EH (cell line): Measurements from ENCODE around the gene RABGGTB.
"Not testable (repeated sequence)": the region's sequence is repeated elsewhere in the genome, so short reads cannot be mapped to it uniquely, and the experiment has no call there.

ENCODE experiments used
- DNase-seq: peaks from one replicate; pipeline ENCODE4 v3.0.0-alpha.2; 2015; ENCODE audit warnings: low read depth

Gene RABGGTB

DNA sequence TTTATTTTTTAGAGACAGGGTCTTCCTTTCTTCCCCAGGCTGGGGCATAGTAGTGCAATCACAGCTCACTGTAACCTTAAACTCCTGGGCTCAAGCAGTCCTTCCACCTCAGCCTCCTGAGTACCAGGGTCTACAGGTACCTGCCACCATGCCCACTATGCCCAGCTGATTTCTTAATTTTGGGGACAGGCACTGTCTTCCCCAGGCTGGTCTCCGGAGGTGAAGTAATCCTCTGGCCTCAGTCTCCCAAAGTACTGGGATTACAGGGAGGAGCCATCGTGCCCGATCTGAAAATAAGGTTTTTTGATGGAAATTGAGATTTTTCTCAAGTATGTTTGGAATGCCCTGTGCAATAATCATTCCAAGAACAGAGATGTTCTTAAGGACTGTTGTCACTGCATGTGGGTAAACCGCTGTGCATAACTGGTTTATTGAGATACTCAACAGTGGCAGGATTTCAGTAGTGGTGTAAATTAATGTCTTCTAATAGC lies 9.7 kb downstream of the RABGGTB start:
- peak; percentile 13 for DNase-seq

DNA sequence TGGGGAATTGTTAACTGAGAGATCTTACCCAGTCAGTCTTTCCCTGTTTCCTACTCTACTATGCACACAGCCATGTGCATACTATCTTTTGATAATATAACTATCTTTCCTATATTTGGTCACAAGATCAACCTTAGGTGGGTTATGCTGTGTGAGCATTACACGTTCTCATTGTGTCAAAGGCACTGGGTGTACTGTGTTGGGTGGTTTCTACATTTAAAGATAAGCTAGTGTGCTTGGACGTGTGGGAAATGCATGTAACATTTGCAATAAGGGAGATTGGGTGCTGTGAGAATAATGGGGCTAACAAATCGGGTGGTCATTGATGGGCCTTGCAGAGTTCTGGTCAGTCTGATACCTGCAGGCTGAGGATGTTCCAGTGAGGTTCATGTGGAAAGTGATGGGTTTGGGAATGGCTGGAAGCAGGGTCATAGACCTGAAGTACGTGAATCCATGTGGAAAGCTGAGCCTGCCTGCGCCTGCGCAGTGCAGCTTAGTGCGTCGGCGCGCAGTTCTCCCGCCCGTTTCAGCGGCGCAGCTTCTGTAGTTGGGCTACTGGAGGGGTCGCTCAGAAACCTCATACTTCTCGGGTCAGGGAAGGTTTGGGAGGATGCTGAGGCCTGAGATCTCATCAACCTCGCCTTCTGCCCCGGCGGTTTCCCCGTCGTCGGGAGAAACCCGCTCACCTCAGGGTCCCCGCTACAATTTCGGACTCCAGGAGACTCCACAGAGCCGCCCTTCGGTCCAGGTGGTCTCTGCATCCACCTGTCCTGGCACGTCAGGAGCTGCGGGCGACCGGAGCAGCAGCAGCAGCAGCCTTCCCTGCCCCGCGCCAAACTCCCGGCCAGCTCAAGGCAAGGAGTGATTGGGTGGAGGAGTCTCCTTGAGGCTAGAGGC lies 10.6 kb downstream of the RABGGTB start, which contains the start of gene MSH4:
TSS of gene MSH4 (plus strand) at position 507 of the 897 bp plus-strand sequence. CDS start at position 611, 104 bp downstream.
- DNase-seq: peak; percentile 18

DNA sequence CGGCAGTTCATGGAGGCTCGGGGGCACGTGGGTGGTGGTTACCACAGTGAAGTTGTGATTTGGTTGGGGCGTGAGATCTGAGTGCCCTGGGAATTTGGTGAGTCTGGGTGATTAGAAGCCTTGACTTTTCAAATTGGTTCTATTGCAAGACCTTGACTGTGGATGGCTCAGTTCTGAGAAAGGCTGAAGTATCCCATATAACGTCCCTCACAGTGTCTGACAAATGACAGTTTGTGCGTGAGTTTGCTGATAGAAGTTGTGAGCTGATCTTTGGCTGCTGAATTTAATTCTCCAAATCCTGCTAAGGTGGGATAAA lies 11.2 kb downstream of the RABGGTB start:
- DNase-seq: no peak

DNA sequence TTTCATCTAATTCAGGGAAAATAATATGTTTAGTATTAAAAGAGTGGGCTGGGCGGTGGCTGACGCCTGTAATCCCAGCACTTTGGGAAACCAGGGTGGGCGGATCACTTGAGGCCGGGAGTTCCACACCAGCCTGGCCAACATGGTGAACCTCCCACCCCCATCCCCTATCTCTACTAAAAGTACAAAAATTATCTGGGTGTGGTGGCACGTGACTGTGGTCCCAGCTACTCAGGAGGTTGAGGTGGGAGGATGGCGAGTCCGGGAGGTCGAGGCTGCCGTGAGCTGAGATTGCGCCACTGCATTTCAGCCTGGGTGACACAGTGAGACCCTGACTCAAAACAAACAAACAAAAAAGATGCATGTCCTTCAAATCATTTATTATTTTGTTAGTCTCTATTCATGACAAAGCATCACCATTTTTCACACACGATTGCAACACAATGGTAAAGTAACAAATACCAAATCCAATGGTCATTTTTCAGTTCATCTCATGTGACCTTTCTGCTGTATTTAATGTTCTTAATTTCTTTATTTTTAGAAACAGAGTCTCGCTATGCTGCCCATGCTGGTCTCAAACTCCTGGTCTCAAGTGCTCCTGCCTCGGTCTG lies 11.7 kb downstream of the RABGGTB start:
- DNase-seq: peak; percentile 23

DNA sequence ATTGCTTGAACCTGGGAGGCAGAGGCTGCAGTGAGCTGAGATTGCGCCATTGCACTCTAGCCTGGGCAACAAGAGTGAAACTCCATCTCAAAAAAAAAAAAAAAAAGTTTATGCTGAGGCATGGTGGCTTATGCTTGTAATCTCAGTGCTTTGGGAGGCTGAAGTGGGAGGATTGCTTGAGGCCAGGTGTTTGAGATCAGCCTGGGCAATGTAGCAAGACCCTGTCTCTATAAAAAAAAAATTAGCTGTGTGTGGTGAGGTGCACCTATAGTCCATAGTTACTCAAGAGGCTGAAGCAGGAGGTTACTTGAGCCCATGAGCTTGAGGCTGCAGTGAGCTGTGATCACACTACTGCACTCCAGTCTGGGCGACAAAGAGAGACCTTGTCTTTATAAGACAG lies 15.4 kb downstream of the RABGGTB start:
- not testable (repeated sequence) for DNase-seq

DNA sequence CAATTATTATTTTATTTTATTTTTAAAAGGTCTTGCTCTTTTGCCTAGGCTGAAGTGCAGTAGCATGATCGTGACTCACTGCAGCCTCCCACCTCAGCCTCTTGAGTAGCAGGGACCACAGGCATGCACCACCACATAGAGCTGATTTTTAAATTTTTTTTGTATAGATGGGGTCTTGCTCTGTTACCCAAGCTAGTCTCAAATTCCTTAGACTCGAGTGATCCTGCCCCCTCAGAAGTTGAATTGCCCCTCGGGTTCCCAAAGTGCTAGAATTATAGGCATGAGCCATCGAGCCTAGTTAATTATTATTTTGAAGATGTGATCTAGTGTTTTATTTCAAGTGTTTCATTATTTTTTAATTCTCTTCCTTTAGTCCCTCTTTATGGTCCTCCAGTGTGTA lies 22.9 kb downstream of the RABGGTB start:
- DNase-seq: no peak

DNA sequence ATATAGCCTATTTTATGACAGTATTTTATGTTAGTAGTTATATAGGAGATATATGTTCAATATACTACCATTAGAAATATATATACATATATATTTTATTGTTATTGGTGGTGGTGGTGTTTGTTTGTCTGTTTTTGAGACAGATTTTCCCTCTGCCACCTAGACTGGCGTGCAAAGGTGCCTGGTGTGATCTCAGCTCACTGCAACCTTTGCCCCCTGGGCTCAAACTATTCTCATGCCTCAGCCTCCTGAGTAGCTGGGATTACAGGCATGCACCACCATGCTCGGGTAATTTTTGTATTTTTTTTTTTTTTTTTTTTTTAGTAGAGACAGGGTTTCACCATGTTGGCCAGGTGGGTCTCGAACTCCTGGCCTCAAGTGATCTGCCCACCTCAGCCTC lies 24.1 kb downstream of the RABGGTB start:
- DNase-seq: not testable (repeated sequence)

DNA sequence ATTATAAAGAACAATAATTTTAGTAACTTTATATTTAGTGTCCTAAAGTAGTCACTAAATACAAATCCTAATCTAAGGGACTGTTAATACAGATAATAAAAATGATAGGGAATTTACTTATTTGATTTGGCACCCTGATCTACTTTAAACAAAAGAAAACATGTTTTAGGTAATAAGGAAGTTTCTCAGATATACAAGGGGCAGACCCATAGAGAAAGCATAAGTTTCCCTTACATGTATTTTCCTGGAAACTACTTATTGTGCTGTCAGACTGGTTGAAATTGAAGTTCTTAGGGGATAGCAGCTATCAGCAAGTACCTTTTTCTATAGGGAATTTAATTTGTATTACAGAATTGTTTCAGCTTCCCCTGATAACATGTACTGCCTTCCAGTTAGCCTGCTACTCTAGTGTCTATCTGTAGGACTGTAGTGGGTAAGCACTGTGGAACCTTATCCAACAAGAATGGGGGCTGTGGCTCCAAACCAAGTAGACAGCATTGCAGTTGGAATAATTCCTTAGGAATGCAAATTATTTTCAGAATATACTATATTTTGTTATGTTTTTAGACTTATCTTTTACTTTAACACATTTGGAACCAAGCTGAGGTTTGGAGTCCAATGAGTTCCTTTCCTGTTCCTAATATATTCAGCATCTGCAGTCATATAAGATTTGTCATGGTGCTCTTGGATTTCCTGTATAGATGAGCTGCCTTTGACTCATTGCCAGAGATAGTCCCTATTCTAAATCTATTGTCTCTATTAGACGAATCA lies 25.3 kb downstream of the RABGGTB start:
- peak; percentile 70 for DNase-seq

DNA sequence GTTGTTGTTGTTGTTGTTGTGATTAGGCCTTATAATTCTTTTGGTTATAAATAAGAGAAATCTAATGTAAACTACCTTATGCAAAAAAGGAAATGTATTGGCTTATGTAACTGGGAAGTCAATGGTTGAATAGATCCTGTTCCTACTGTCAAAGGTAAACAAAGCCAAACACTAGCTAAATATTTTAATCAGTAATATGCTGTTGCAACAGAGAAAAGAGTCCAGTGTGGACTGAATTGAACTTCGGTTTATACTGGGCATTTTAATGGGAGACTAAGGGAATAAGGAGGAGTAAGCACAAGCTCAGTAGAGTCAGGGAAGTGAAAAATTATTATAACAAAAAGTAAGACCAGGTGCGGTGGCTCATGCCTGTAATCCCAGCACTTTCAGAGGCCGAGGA lies 26.0 kb downstream of the RABGGTB start:
- DNase-seq: no peak

DNA sequence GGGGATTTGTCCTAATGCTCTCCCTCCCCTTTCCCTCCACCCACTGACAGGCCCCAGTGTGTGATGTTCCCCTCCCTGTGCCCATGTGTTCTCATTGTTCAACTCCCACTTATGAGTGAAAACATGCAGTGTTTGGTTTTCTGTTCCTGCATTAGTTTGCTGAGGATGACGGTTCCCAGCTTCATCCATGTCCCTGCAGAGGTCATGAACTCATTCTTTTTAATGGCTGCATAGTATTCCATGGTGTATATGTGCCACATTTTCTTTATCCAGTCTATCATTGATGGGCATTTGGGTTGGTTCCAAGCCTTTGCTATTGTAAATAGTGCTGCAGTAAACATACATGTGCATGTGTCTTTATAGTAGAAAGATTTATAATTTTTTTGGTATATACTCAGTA lies 37.5 kb downstream of the RABGGTB start:
- DNase-seq: not testable (repeated sequence)

DNA sequence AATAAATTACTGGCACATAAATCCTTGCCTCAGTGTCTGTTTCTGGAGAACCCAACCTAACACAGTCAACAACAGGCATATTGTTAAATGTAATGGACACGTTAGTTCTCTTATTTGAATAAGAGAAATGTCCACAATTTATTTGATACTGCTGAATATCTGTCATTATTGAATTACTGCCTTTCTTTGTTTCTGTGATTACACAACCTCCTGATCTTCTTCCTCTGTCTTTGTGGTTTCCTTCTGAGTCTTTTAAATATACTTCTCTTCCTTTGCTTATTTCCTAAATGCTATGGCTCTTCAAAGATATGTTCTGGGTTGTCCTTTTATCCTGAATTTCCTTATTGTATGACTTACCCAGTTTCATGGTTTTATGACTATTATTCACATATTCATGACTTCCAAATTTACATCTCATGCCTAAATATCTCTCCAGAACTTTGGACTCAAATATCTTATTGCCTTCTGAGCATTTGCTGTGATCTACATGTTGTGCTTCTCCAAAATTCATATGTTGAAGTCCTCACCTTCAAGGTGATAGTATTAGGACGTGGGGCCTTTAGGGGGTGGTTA lies 50.6 kb downstream of the RABGGTB start:
- no peak for DNase-seq

DNA sequence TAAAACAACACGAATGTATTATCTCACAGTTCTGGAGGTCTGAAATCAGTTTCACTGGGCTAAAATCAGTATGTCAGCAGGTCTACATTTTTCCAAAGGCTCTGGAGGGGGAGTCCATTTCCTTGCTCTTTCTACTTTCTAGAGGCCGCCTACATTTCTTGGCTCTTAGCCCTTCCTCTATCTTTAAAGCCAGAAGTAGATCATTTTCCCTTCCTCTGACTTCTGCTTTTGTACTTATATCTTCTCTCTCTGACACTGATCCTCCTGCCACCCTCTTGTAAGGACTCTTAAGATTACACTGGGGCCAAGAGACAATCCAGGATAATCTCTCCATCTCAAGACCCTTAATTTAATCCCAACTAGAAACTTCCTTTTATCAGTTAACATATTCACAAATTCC lies 52.0 kb downstream of the RABGGTB start:
- DNase-seq: no peak

DNA sequence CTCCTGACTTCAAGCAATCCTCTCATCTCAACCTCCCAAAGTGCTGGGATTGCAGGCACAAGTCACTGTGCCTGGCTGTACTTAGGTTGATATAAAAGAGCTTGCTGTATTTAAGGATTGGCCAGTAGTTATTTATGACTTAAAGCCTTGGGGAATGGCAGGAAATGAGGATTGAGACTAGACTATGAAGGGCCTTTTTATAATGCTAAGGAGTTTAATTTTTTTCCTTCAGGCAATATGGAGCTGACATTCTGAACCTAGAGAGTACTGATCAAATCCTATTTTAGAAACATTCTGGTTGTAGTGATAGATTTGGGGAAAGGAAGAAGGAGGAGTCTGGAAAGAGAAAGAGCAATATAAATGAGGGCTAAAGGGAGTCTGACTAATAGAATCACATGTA lies 55.4 kb downstream of the RABGGTB start:
- no peak for DNase-seq
